ENCODE results near the gene SPAG6.

The SPAG6 gene

DNA sequence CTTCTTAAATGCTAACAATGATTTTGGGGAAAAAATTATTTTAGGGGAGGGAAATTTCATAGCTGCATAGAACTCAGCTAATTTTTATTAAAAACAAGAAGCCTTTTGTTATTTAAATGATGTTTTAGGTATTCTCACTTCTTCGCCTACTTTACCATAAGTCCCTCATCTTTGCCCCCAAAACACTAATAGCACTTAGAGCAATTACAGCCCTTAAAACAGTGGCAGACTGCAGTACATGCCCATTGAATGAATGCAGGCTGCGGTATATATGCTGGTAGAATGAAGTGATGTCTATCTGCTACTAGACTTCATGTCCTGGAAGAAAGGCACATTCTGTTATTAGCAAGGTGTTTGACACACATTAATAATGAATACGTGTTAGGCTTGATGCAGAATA, 2.9 kb upstream of the SPAG6 start:
- no peak overlapping the region for H3K4me3 ChIP-seq (replicated peaks; ENCODE audit: low read depth, low read length)
- DNase-seq (ENCODE audit: low read depth), result no peak
- no peak for TF ChIP-seq CTCF (IDR thresholded peaks at IDR 0.05; ENCODE audit: low read length, missing control alignments)

- no peak for TF ChIP-seq CTCF (IDR thresholded peaks at IDR 0.05; ENCODE audit: low read length, missing control alignments)
- no peak for DNase-seq (ENCODE audit: low read depth)
- no peak overlapping the region for H3K4me3 ChIP-seq (replicated peaks; ENCODE audit: low read depth, low read length)
These were observed 1.6 kb upstream of the SPAG6 start for GRCh38 chr10:22343731-22344130.

DNA sequence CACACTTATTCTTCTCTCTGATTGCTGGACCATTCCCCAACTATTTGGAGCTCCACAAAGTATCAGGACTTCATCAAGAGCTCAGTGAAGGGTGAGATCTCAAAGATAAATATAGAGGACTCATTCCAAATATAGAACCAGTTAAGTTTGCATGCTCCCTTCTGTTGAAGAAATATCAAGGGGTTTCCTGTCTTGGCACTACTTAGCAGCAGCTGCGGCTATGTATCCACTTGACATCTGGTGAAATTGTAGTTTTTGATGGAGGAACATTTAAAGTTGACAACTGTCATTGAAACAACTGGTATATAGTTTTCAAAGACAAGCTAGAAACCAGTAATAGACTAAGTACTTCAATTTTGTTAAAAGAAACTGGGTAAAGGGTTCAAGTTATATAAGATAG, 1.0 kb upstream of the SPAG6 start:
- no peak for DNase-seq (ENCODE audit: low read depth)
- no peak for TF ChIP-seq CTCF (IDR thresholded peaks at IDR 0.05; ENCODE audit: low read length, missing control alignments)
- H3K4me3 ChIP-seq (replicated peaks; ENCODE audit: low read depth, low read length), result no peak overlapping the region

GRCh38 chr10:22344781-22345300, 455 bp upstream of the SPAG6 start:
- no peak overlapping the region for H3K4me3 ChIP-seq (replicated peaks; ENCODE audit: low read depth, low read length)
- DNase-seq (ENCODE audit: low read depth), result no peak
- no peak for TF ChIP-seq CTCF (IDR thresholded peaks at IDR 0.05; ENCODE audit: low read length, missing control alignments)

DNA sequence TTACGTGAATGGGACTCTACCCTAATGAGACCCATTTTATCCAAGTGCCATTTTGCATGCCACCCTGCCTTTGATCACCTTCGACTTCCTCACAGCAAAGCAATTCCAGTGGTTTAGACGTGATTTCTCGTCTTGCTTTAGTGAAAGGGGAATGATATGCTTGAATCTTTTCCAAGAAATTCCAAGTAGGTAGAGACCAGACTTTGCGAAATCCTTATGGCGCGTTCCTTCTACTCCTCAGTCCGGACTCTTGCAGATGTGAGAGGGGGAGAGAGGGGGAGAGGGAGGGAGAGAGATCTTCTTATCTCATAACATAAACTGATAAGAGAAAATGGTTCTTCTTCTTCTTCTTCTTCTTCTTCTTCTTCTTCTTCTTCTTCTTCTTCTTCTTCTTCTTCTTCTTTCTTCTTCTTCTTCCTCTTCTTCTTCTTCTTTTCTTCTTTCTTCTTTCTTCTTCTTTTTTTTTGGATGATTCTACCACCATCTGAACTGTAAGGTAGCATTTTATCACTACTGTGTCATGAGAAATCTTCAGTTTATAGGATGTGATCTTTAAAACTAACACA, 883 bp downstream of the SPAG6 start:
- no peak for DNase-seq (ENCODE audit: low read depth)
- no peak overlapping the region for H3K4me3 ChIP-seq (replicated peaks; ENCODE audit: low read depth, low read length)
- TF ChIP-seq CTCF (IDR thresholded peaks at IDR 0.05; ENCODE audit: low read length, missing control alignments), result no peak

- no peak overlapping the region for H3K4me3 ChIP-seq (replicated peaks; ENCODE audit: low read depth, low read length)
- TF ChIP-seq CTCF (IDR thresholded peaks at IDR 0.05; ENCODE audit: low read length, missing control alignments), result no peak
- no peak for DNase-seq (ENCODE audit: low read depth)
These were observed 4.5 kb downstream of the SPAG6 start for GRCh38 chr10:22349755-22350154.

DNA sequence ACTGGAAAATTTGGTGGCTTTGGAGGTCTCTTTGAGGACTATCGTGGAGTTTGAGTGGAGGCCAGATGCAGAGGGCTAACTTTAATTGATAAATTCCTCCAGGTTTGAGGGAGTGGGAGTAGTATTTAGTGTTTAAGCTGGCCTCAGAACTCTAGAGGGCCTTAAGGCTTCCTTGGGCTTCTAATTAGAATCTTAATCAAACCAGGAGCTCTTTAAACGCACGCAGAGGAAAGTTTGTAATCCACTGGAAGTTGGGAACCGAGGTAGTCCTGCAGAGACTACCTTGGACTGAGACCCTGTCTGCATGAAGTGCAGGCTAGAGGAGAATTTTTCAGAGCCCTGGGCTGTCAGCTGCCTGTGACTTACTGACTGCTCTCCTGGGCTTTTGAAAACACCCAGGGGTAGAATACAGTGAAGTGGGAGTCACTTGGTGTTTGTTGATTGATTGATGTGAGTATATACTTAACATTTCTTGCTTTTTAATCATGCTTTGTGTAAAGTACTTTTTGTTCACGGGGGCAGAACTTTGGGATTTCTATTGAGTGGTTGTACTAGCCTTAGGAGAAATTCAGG, 5.9 kb downstream of the SPAG6 start:
- DNase-seq (ENCODE audit: low read depth), result no peak
- TF ChIP-seq CTCF (IDR thresholded peaks at IDR 0.05; ENCODE audit: low read length, missing control alignments), result no peak
- H3K4me3 ChIP-seq (replicated peaks; ENCODE audit: low read depth, low read length), result no peak overlapping the region

Measured in fibroblast of pulmonary artery (primary cell).